Vagina (tissue), 2 donors: ENCODE data around the gene EGR2.

Experiments
- CTCF ChIP-seq, 3 experiments: fragments of 450-650 bp in 2 of 3; fragments of 200-600 bp in 1 of 3; sonication (generic) in 1 of 3; IDR thresholded peaks; one replicate each; pipeline ENCODE4 v1.5.1; 2017 to 2019; ENCODE audit warnings: antibody characterized with exemption in 3 of 3, mild to moderate bottlenecking in 2 of 3, moderate library complexity in 2 of 3
- POLR2A ChIP-seq, 2 donors: fragments of 450-650 bp; IDR thresholded peaks; one replicate each; pipeline ENCODE4 v1.6.1; 2017; ENCODE audit warnings: antibody characterized with exemption in 2 of 2, mild to moderate bottlenecking in 2 of 2, moderate library complexity in 2 of 2
- POLR2AphosphoS5 ChIP-seq, 2 donors: sonication (generic); formaldehyde crosslinking; IDR thresholded peaks; one replicate each; pipeline ENCODE4 v1.9.0; 2017; ENCODE audit warnings: antibody characterized with exemption in 2 of 2, mild to moderate bottlenecking in 2 of 2, low read depth in 1 of 2; ENCODE audit not compliant: insufficient read depth in 1 of 2

GRCh38 chr10:62815381-62816075 lies 638 bp downstream of the EGR2 start:
- TF ChIP-seq CTCF (IDR thresholded peaks at IDR 0.05) (no peak), POLR2A (IDR thresholded peaks at IDR 0.05) (no peak), POLR2AphosphoS5 (IDR thresholded peaks at IDR 0.05; ENCODE audit: insufficient read depth in 1 of 2, low read depth in 1 of 2) (no peak)
